A549 (cell line): ENCODE results near the gene COL19A1. TPM values are rescaled to one million over a fixed set of nuclear protein-coding genes. Genes with fewer than 3 reads are reported as not detected.

ENCODE experiments used
- ATAC-seq, 2 experiments: fragments of 200-7000 bp in 1 of 2; fragments of >200 bp in 1 of 2; cut with Nextera tagmentation in 1 of 2; cut with Tn5 transposase in 1 of 2; 3 replicates each; pipeline versions ENCODE4 v1.8.0 to v1.9.1; 2018 to 2020; ENCODE audit warnings: mild to moderate bottlenecking in 1 of 2, moderate library complexity in 1 of 2
- CTCF ChIA-PET: fragments of 300-600 bp; sonication (Branson Sonifier 250); formaldehyde crosslinking; extraction: SDS; loops from one replicate; lab custom pipeline; 2021; ENCODE audit warnings: antibody characterized with exemption, inconsistent platforms; lab: Yijun Ruan, JAX
- POLR2A ChIA-PET: fragments of 350-600 bp; formaldehyde crosslinking; extraction: SDS; loops from one replicate; lab custom pipeline; 2021; ENCODE audit warnings: antibody characterized with exemption, inconsistent platforms; lab: Yijun Ruan, JAX
- DNase-seq, 2 experiments: peaks; one replicate each; pipeline versions ENCODE4 v3.0.0 to v3.0.0-alpha.2; 2011 to 2016; ENCODE audit warnings: low read depth in 1 of 2, low spot score in 1 of 2
- FAIRE-seq: peaks from 2 replicates; lab custom pipeline; 2011; peaks lifted over from hg19 to GRCh38; lab: Jason Lieb, UNC
- H3K27ac ChIP-seq, 2 experiments: fragments of >200 bp; sonication (Bioruptor Twin); formaldehyde crosslinking; 3 replicates each; pipeline ENCODE4 v1.5.1; 2016 to 2017
- H3K4me1 ChIP-seq: fragments of >200 bp; sonication (Bioruptor Twin); formaldehyde crosslinking; 3 replicates; pipeline ENCODE4 v1.6.1; 2016
- H3K4me2 ChIP-seq: fragments of >200 bp; sonication (Bioruptor Twin); formaldehyde crosslinking; 3 replicates; pipeline ENCODE4 v1.6.1; 2016
- H3K4me3 ChIP-seq: fragments of >200 bp; sonication (Bioruptor Twin); formaldehyde crosslinking; 3 replicates; pipeline ENCODE4 v1.5.1; 2016
- H3K9me3 ChIP-seq: fragments of >200 bp; sonication (Bioruptor Twin); formaldehyde crosslinking; 3 replicates; pipeline ENCODE4 v1.6.1; 2016
- BHLHE40 ChIP-seq: IDR thresholded peaks from 2 replicates; pipeline ENCODE4 v1.6.1; 2012; ENCODE audit warnings: low read depth, low read length, inconsistent platforms
- CEBPB ChIP-seq, 2 experiments: fragments of >200 bp in 1 of 2; sonication (Bioruptor Twin) in 1 of 2; formaldehyde crosslinking in 1 of 2; IDR thresholded peaks; 2 replicates each; pipeline ENCODE4 v1.6.1; 2012 to 2016
- CHD2 ChIP-seq: fragments of 150-350 bp; IDR thresholded peaks from 2 replicates; pipeline ENCODE4 v1.6.1; 2014; ENCODE audit warnings: low read length; ENCODE audit not compliant: partially characterized antibody
- CHD4 ChIP-seq: fragments of 200-600 bp; sonication (generic); IDR thresholded peaks from 2 replicates; pipeline ENCODE4 v1.6.1; 2016; ENCODE audit warnings: antibody characterized with exemption, mild to moderate bottlenecking, borderline replicate concordance
- EHF ChIP-seq: fragments of 250-450 bp; sonication (Bioruptor Pico); IDR thresholded peaks from 2 replicates; pipeline ENCODE4 v1.5.0; 2020; ENCODE audit warnings: mild to moderate bottlenecking
- FOXS1 ChIP-seq: fragments of 250-450 bp; sonication (Bioruptor Pico); IDR thresholded peaks from 2 replicates; pipeline ENCODE4 v1.5.0; 2020; ENCODE audit warnings: mild to moderate bottlenecking, moderate library complexity
- HDAC2 ChIP-seq: fragments of 200-600 bp; sonication (generic); IDR thresholded peaks from 2 replicates; pipeline ENCODE4 v1.6.1; 2016
- HOXB13 ChIP-seq: fragments of 250-450 bp; sonication (Bioruptor Pico); IDR thresholded peaks from 2 replicates; pipeline ENCODE4 v1.5.0; 2020; ENCODE audit warnings: low read depth, mild to moderate bottlenecking, moderate library complexity
- JUNB ChIP-seq: fragments of >200 bp; sonication (Bioruptor Twin); formaldehyde crosslinking; IDR thresholded peaks from 2 replicates; pipeline ENCODE4 v1.6.1; 2016
- MYC ChIP-seq: IDR thresholded peaks from 2 replicates; pipeline ENCODE4 v1.6.1; 2012; ENCODE audit warnings: mild to moderate bottlenecking, inconsistent platforms, low read length, improper control_type of control experiment, borderline replicate concordance
- NPAS2 ChIP-seq: fragments of 250-450 bp; sonication (Bioruptor Pico); IDR thresholded peaks from 2 replicates; pipeline ENCODE4 v1.8.0; 2022; ENCODE audit warnings: mild to moderate bottlenecking, moderate library complexity, borderline replicate concordance
- NR3C1 ChIP-seq: fragments of >200 bp; sonication (Bioruptor Twin); formaldehyde crosslinking; IDR thresholded peaks from 3 replicates; pipeline ENCODE4 v1.6.1; 2017
- PHF8 ChIP-seq: fragments of 200-600 bp; sonication (generic); IDR thresholded peaks from 2 replicates; pipeline ENCODE4 v1.6.1; 2016; ENCODE audit warnings: low read depth, mild to moderate bottlenecking, antibody characterized with exemption, moderate library complexity, borderline replicate concordance
- POLR2A ChIP-seq: IDR thresholded peaks from 2 replicates; pipeline ENCODE4 v1.6.1; 2012; ENCODE audit warnings: mild to moderate bottlenecking, low read length
- POLR2AphosphoS2 ChIP-seq: conservative IDR thresholded peaks from 2 replicates; pipeline ENCODE4 v1.6.1; 2012; ENCODE audit warnings: low read length, improper control_type of control experiment, inconsistent platforms
- RFX5 ChIP-seq: fragments of 450-650 bp; IDR thresholded peaks from 2 replicates; pipeline ENCODE4 v1.7.1; 2014; ENCODE audit warnings: antibody characterized with exemption, mild to moderate bottlenecking, moderate library complexity
- SMC3 ChIP-seq: fragments of >200 bp; sonication (Bioruptor Twin); formaldehyde crosslinking; IDR thresholded peaks from 3 replicates; pipeline ENCODE4 v1.6.1; 2018; ENCODE audit warnings: inconsistent platforms
- SREBF2 ChIP-seq: fragments of 450-650 bp; IDR thresholded peaks from 2 replicates; pipeline ENCODE4 v1.6.1; 2014; ENCODE audit warnings: mild to moderate bottlenecking, moderate library complexity
- TP53 ChIP-seq: fragments of 250-450 bp; sonication (Bioruptor Pico); IDR thresholded peaks from 2 replicates; pipeline ENCODE4 v1.5.0; 2021; ENCODE audit warnings: mild to moderate bottlenecking, moderate library complexity
- ZC3H11A ChIP-seq: fragments of 450-650 bp; IDR thresholded peaks from 2 replicates; pipeline ENCODE4 v1.6.1; 2014; ENCODE audit warnings: antibody characterized with exemption, mild to moderate bottlenecking
- ZNF302 ChIP-seq: fragments of 250-450 bp; sonication (Bioruptor Pico); IDR thresholded peaks from 2 replicates; pipeline ENCODE4 v1.9.0; 2021; ENCODE audit warnings: inconsistent platforms, mild to moderate bottlenecking, moderate library complexity
- ZSCAN20 ChIP-seq: fragments of 250-450 bp; sonication (Bioruptor Pico); IDR thresholded peaks from 2 replicates; pipeline ENCODE4 v1.8.0; 2022; ENCODE audit warnings: mild to moderate bottlenecking, moderate library complexity
- WGBS: methylation state at CpG from one replicate; pipeline ENCODE4 v1.1.6; 2017; ENCODE audit errors: missing lambda C conversion rate; 5-methylcytosine and 5-hydroxymethylcytosine counted together
- polyA plus RNA-seq, 4 experiments: library from polyadenylated mRNA; depleted of rRNA in 3 of 4; stranded (reverse); fragments of >200 nt; fragmentation: RNase III in 1 of 4; extraction: RNeasy Plus Mini Kit Qiagen cat#74134 plus additional on column Dnase treatment in 1 of 4; gene quantifications; 2 replicates in 3 of 4; 3 replicates in 1 of 4; pipeline ENCODE4 v1.2.3, GENCODE V29; 2011 to 2017
- TF ChIP-seq, protein P1 (sequence below): fragments of 150-350 bp; IDR thresholded peaks from 2 replicates; pipeline ENCODE4 v1.6.1; 2014; ENCODE audit warnings: low read depth, mild to moderate bottlenecking, low read length
- TF ChIP-seq, protein P2 (sequence below): fragments of 250-450 bp; sonication (Bioruptor Pico); IDR thresholded peaks from 2 replicates; pipeline ENCODE4 v1.5.0; 2020; ENCODE audit warnings: low read depth, mild to moderate bottlenecking, moderate library complexity
- TF ChIP-seq, protein P3 (sequence below): IDR thresholded peaks from 2 replicates; pipeline ENCODE4 v1.6.1; 2012
- TF ChIP-seq, protein P4 (sequence below): IDR thresholded peaks from 2 replicates; pipeline ENCODE4 v1.6.1; 2012
- TF ChIP-seq, protein P5 (sequence below): fragments of >200 bp; sonication (Bioruptor Twin); formaldehyde crosslinking; IDR thresholded peaks from 2 replicates; pipeline ENCODE4 v1.6.1; 2016
- TF ChIP-seq, protein P6 (sequence below): fragments of 250-450 bp; sonication (Bioruptor Pico); IDR thresholded peaks from 2 replicates; pipeline ENCODE4 v1.5.0; 2021; ENCODE audit warnings: mild to moderate bottlenecking, moderate library complexity, borderline replicate concordance
- TF ChIP-seq, protein P7 (sequence below): fragments of 200-600 bp; sonication (generic); IDR thresholded peaks from 2 replicates; pipeline ENCODE4 v1.6.1; 2016; ENCODE audit warnings: antibody characterized with exemption, mild to moderate bottlenecking, moderate library complexity

Gene COL19A1
- polyA plus RNA-seq, 2 of the 4 experiments (the other 2 are of a cell fraction), result not detected

DNA sequence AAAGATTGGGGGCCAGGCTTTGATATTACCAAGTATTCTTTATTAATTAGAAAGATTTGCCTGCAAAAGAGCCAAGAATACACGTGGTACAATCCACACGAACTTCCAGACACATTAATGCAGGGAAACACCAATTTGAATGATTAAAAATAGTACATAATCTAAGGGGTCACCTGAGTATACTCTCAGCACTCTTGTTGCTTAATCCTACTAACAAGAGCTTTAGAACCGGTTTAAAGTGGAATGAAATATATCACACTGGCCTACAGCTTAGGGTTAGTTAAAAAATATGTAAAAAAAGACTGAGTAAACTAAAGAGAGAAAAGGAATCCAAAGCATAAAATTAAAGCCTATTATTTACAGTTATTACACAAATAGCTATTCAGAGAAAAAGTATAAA, 387.6 kb downstream of the COL19A1 start:
- ChIA-PET POLR2A (no interaction called here), CTCF (interaction anchor here (1.8 kb wide), 1 partner anchor 33 kb away, joined by 5 read pairs; no protein-coding TSS in a partner anchor)
- no peak for ATAC-seq
- WGBS, result 6% methylated on average over 3 of the region's 3 CpGs
- no peaks in the 10 kb centered on the region for H3K4me1 ChIP-seq
- no peak overlapping the region for H3K4me3 ChIP-seq
- no peak for TF ChIP-seq FOXS1 (CRISPR knock-in tag)
- no peak for TF ChIP-seq BHLHE40
- no peak for TF ChIP-seq CEBPB (IDR thresholded peaks at IDR 0.05)
- TF ChIP-seq NR3C1, result no peak
- TF ChIP-seq, protein P1, sequence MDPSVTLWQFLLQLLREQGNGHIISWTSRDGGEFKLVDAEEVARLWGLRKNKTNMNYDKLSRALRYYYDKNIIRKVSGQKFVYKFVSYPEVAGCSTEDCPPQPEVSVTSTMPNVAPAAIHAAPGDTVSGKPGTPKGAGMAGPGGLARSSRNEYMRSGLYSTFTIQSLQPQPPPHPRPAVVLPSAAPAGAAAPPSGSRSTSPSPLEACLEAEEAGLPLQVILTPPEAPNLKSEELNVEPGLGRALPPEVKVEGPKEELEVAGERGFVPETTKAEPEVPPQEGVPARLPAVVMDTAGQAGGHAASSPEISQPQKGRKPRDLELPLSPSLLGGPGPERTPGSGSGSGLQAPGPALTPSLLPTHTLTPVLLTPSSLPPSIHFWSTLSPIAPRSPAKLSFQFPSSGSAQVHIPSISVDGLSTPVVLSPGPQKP, result no peak
- TF ChIP-seq, protein P2, sequence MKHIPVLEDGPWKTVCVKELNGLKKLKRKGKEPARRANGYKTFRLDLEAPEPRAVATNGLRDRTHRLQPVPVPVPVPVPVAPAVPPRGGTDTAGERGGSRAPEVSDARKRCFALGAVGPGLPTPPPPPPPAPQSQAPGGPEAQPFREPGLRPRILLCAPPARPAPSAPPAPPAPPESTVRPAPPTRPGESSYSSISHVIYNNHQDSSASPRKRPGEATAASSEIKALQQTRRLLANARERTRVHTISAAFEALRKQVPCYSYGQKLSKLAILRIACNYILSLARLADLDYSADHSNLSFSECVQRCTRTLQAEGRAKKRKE, result no peak
- TF ChIP-seq SMC3, result no peak
- TF ChIP-seq HOXB13, result no peak
- TF ChIP-seq, protein P3, sequence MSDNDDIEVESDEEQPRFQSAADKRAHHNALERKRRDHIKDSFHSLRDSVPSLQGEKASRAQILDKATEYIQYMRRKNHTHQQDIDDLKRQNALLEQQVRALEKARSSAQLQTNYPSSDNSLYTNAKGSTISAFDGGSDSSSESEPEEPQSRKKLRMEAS, result no peak
- TF ChIP-seq ZC3H11A, result no peak
- no peak for TF ChIP-seq TP53 (CRISPR knock-in tag)
- no peak for TF ChIP-seq EHF (CRISPR knock-in tag)
- TF ChIP-seq ZNF302 (CRISPR knock-in tag), result no peak
- TF ChIP-seq POLR2AphosphoS2, result no peak
- TF ChIP-seq HDAC2, result no peak
- H3K9me3 ChIP-seq, result no peaks in the 10 kb centered on the region
- DNase-seq, result no peak
- FAIRE-seq, result no peak
- no peak overlapping the region for H3K27ac ChIP-seq
- no peak overlapping the region for H3K4me2 ChIP-seq

DNA sequence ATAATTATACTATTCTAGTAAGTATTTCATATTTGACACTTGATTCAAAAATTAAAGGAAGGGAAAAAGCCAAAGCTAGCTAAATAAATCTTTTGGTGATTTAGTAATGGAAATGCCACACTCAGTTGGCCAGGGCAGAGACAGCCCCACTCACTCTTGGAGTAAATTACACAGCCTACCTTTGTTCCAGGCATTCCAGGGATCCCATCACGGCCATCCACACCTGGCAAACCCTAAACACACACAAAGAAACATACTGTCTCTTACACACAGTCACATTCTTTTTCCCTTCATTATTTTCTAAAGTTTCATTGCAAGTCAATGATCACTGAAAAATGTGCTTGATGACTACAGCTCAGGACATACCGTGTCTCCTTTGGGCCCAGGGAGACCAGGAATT, 388.4 kb downstream of the COL19A1 start:
- no peak for FAIRE-seq
- Histone ChIP-seq H3K27ac (no peak overlapping the region), H3K9me3 (no peaks in the 10 kb centered on the region), H3K4me1 (no peaks in the 10 kb centered on the region), H3K4me2 (no peak overlapping the region), H3K4me3 (no peak overlapping the region)
- WGBS, result 19% methylated on average over 2 of the region's 2 CpGs
- DNase-seq, result no peak
- no peak for ATAC-seq
- ChIA-PET CTCF (interaction anchor here (1.8 kb wide), 1 partner anchor 34 kb away, joined by 5 read pairs; no protein-coding TSS in a partner anchor), POLR2A (no interaction called here)
- TF ChIP-seq CHD4, result no peak
- TF ChIP-seq, protein P3, result no peak
- no peak for TF ChIP-seq ZNF302 (CRISPR knock-in tag)
- TF ChIP-seq, protein P2, result no peak
- no peak for TF ChIP-seq NPAS2 (CRISPR knock-in tag)
- TF ChIP-seq, protein P4, sequence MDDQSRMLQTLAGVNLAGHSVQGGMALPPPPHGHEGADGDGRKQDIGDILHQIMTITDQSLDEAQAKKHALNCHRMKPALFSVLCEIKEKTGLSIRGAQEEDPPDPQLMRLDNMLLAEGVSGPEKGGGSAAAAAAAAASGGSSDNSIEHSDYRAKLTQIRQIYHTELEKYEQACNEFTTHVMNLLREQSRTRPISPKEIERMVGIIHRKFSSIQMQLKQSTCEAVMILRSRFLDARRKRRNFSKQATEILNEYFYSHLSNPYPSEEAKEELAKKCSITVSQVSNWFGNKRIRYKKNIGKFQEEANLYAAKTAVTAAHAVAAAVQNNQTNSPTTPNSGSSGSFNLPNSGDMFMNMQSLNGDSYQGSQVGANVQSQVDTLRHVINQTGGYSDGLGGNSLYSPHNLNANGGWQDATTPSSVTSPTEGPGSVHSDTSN, result no peak
- no peak for TF ChIP-seq RFX5
- TF ChIP-seq TP53 (CRISPR knock-in tag), result no peak
- TF ChIP-seq JUNB, result no peak
- TF ChIP-seq, protein P5, sequence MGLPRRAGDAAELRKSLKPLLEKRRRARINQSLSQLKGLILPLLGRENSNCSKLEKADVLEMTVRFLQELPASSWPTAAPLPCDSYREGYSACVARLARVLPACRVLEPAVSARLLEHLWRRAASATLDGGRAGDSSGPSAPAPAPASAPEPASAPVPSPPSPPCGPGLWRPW, result no peak
- TF ChIP-seq, protein P6, sequence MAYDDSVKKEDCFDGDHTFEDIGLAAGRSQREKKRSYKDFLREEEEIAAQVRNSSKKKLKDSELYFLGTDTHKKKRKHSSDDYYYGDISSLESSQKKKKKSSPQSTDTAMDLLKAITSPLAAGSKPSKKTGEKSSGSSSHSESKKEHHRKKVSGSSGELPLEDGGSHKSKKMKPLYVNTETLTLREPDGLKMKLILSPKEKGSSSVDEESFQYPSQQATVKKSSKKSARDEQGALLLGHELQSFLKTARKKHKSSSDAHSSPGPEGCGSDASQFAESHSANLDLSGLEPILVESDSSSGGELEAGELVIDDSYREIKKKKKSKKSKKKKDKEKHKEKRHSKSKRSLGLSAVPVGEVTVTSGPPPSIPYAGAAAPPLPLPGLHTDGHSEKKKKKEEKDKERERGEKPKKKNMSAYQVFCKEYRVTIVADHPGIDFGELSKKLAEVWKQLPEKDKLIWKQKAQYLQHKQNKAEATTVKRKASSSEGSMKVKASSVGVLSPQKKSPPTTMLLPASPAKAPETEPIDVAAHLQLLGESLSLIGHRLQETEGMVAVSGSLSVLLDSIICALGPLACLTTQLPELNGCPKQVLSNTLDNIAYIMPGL (CRISPR knock-in tag), result no peak
- TF ChIP-seq MYC, result no peak
- no peak for TF ChIP-seq SREBF2
- TF ChIP-seq, protein P7, sequence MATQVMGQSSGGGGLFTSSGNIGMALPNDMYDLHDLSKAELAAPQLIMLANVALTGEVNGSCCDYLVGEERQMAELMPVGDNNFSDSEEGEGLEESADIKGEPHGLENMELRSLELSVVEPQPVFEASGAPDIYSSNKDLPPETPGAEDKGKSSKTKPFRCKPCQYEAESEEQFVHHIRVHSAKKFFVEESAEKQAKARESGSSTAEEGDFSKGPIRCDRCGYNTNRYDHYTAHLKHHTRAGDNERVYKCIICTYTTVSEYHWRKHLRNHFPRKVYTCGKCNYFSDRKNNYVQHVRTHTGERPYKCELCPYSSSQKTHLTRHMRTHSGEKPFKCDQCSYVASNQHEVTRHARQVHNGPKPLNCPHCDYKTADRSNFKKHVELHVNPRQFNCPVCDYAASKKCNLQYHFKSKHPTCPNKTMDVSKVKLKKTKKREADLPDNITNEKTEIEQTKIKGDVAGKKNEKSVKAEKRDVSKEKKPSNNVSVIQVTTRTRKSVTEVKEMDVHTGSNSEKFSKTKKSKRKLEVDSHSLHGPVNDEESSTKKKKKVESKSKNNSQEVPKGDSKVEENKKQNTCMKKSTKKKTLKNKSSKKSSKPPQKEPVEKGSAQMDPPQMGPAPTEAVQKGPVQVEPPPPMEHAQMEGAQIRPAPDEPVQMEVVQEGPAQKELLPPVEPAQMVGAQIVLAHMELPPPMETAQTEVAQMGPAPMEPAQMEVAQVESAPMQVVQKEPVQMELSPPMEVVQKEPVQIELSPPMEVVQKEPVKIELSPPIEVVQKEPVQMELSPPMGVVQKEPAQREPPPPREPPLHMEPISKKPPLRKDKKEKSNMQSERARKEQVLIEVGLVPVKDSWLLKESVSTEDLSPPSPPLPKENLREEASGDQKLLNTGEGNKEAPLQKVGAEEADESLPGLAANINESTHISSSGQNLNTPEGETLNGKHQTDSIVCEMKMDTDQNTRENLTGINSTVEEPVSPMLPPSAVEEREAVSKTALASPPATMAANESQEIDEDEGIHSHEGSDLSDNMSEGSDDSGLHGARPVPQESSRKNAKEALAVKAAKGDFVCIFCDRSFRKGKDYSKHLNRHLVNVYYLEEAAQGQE, result no peak
- no peak for TF ChIP-seq PHF8
- no peak for TF ChIP-seq POLR2A
- TF ChIP-seq ZSCAN20 (CRISPR knock-in tag), result no peak
- no peak for TF ChIP-seq CHD2
